ENCODE data around the gene RNASEL.
"Not testable (repeated sequence)": the region's sequence is repeated elsewhere in the genome, so short reads cannot be mapped to it uniquely, and the experiment has no call there.

The RNASEL gene

GRCh38 chr1:182552527-182552926 lies 36.5 kb downstream of the RNASEL start:
- no peak for DNase-seq

- no peak for DNase-seq
Observed at GRCh38 chr1:182549811-182550210, 39.2 kb downstream of the RNASEL start.

- DNase-seq: no peak
Observed at GRCh38 chr1:182549346-182549745, 39.7 kb downstream of the RNASEL start.

GRCh38 chr1:182533896-182534295 lies 55.2 kb downstream of the RNASEL start:
- DNase-seq: no peak

- DNase-seq: not testable (repeated sequence)
Observed at GRCh38 chr1:182528206-182528605, 60.9 kb downstream of the RNASEL start.

- DNase-seq: no peak
Observed at GRCh38 chr1:182527680-182528079, 61.4 kb downstream of the RNASEL start.

- no peak for DNase-seq
Observed at GRCh38 chr1:182525342-182525741, 63.7 kb downstream of the RNASEL start.
